Skeletal muscle cell (primary cell): ENCODE data around the gene IQGAP3.

Experiments used
- DNase-seq: peaks from one replicate; pipeline ENCODE4 v3.0.0-alpha.2; 2010; ENCODE audit warnings: low read depth
- H3K4me3 ChIP-seq: 2 replicates; pipeline ENCODE4 v1.5.1; 2011; ENCODE audit warnings: low read depth, mild to moderate bottlenecking, control low read depth, low read length, moderate library complexity

IQGAP3 gene

GRCh38 chr1:156491151-156491949 lies 81.0 kb downstream of the IQGAP3 start:
- no peak overlapping the region for H3K4me3 ChIP-seq
- no peak for DNase-seq

GRCh38 chr1:156490401-156491032 lies 81.8 kb downstream of the IQGAP3 start:
- DNase-seq, result no peak
- no peak overlapping the region for H3K4me3 ChIP-seq

GRCh38 chr1:156489935-156490293 lies 82.5 kb downstream of the IQGAP3 start:
- no peak for DNase-seq
- H3K4me3 ChIP-seq, result no peak overlapping the region

- no peak overlapping the region for H3K4me3 ChIP-seq
- DNase-seq, result no peak
Measured at GRCh38 chr1:156489166-156489934, 83.0 kb downstream of the IQGAP3 start.

GRCh38 chr1:156488566-156489165 lies 83.7 kb downstream of the IQGAP3 start:
- DNase-seq, result no peak
- H3K4me3 ChIP-seq, result no peak overlapping the region

GRCh38 chr1:156487862-156488261 lies 84.5 kb downstream of the IQGAP3 start:
- H3K4me3 ChIP-seq, result no peak overlapping the region
- DNase-seq, result no peak

- no peak overlapping the region for H3K4me3 ChIP-seq
- no peak for DNase-seq
Measured at GRCh38 chr1:156486421-156487344, 85.7 kb downstream of the IQGAP3 start.

GRCh38 chr1:156485984-156486383 lies 86.4 kb downstream of the IQGAP3 start:
- no peak for DNase-seq

GRCh38 chr1:156484480-156485058 lies 87.8 kb downstream of the IQGAP3 start:
- DNase-seq, result no peak
- H3K4me3 ChIP-seq, result no peak overlapping the region

More at GRCh38 chr1:156485984-156486383, 86.4 kb downstream of the IQGAP3 start:
- no peak overlapping the region for H3K4me3 ChIP-seq

GRCh38 chr1:156483397-156483796 lies 89.0 kb downstream of the IQGAP3 start:
- no peak overlapping the region for H3K4me3 ChIP-seq
- no peak for DNase-seq

GRCh38 chr1:156482276-156482675 lies 90.1 kb downstream of the IQGAP3 start:
- DNase-seq, result no peak
- no peak overlapping the region for H3K4me3 ChIP-seq

GRCh38 chr1:156481527-156481926 lies 90.8 kb downstream of the IQGAP3 start:
- DNase-seq, result no peak
- H3K4me3 ChIP-seq, result no peak overlapping the region

GRCh38 chr1:156480411-156481192 lies 91.8 kb downstream of the IQGAP3 start:
- H3K4me3 ChIP-seq, result no peak overlapping the region
- no peak for DNase-seq

- no peak for DNase-seq
- H3K4me3 ChIP-seq, result no peak overlapping the region
Measured at GRCh38 chr1:156480016-156480370, 92.4 kb downstream of the IQGAP3 start.

GRCh38 chr1:156479093-156480015 lies 93.0 kb downstream of the IQGAP3 start:
- DNase-seq, result no peak
- no peak overlapping the region for H3K4me3 ChIP-seq

- DNase-seq, result no peak
- H3K4me3 ChIP-seq, result no peak overlapping the region
Measured at GRCh38 chr1:156478250-156478627, 94.1 kb downstream of the IQGAP3 start.
